ENCODE results near the gene TMEM181.
"Not testable (repeated sequence)": the region's sequence is repeated elsewhere in the genome, so short reads cannot be mapped to it uniquely, and the experiment has no call there.

DNA sequence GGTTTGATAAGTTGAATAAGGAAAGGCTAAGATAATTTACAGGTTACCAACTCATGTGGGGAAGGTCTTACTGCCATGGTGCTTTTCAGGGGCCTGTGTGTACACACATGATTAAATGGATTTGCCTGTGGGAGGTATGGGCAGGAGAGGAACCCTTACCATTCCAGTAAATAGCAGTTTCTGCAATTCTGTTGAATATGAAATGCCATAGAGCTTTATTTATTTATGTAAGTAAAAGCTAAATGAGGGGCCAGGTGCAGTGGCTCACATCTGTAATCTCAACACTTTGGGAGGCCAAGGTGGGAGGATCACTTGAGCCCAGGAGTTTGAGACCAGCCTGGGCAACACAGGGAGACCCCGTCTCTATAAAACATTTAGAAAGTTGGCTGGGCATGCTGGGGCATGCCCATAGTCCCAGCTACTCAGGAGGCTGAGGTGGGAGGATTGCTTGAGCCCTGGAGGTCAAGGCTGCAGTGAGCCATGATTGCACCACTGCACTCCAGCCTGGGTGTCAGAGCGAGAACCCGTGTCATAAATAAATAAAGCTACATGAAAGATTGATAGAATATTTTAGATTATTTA, 72.7 kb downstream of the TMEM181 start:
- TF ChIP-seq, protein P1, sequence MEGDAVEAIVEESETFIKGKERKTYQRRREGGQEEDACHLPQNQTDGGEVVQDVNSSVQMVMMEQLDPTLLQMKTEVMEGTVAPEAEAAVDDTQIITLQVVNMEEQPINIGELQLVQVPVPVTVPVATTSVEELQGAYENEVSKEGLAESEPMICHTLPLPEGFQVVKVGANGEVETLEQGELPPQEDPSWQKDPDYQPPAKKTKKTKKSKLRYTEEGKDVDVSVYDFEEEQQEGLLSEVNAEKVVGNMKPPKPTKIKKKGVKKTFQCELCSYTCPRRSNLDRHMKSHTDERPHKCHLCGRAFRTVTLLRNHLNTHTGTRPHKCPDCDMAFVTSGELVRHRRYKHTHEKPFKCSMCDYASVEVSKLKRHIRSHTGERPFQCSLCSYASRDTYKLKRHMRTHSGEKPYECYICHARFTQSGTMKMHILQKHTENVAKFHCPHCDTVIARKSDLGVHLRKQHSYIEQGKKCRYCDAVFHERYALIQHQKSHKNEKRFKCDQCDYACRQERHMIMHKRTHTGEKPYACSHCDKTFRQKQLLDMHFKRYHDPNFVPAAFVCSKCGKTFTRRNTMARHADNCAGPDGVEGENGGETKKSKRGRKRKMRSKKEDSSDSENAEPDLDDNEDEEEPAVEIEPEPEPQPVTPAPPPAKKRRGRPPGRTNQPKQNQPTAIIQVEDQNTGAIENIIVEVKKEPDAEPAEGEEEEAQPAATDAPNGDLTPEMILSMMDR (IDR thresholded peaks at IDR 0.05; ENCODE audit: low read depth, low read length): not testable (repeated sequence)
- not testable (repeated sequence) for TF ChIP-seq EZH2phosphoT487 (IDR thresholded peaks at IDR 0.05; ENCODE audit: low read depth)

Data from OCI-LY3 (cell line).